Measurements from ENCODE around the gene NALCN.

GRCh38 chr13:101408992-101409656, 7.2 kb downstream of the NALCN start:
- TF ChIP-seq CTCF (IDR thresholded peaks at IDR 0.05) (no peak), POLR2A (IDR thresholded peaks at IDR 0.05) (no peak)

Measured in right lobe of liver (tissue), 4 donors.